HG03558 (cell line): Measurements from ENCODE around the gene RGPD5.
A peak's percentile ranks its signal among the peaks of the same experiment; 100 is the strongest.
"Not testable (repeated sequence)": the region's sequence is repeated elsewhere in the genome, so short reads cannot be mapped to it uniquely, and the experiment has no call there.

ENCODE experiments used
- ATAC-seq: cut with Tn5 transposase; IDR thresholded peaks from one replicate; pipeline ENCODE4 v1.9.1; 2021; ENCODE audit warnings: moderate number of reproducible peaks; ENCODE audit not compliant: unreplicated experiment; ENCODE audit errors: extremely low read depth

RGPD5 gene

GRCh38 chr2:109889909-109890308 is 95.8 kb downstream of the RGPD5 start:
- not testable (repeated sequence) for ATAC-seq

GRCh38 chr2:109891024-109891423 is 96.9 kb downstream of the RGPD5 start:
- ATAC-seq, result not testable (repeated sequence)

GRCh38 chr2:109893736-109894135 is 99.6 kb downstream of the RGPD5 start:
- not testable (repeated sequence) for ATAC-seq

- ATAC-seq, result not testable (repeated sequence)
Observed at GRCh38 chr2:109894141-109894540, 100.0 kb downstream of the RGPD5 start.

GRCh38 chr2:109895090-109895869 is 101.2 kb downstream of the RGPD5 start:
- ATAC-seq, result not testable (repeated sequence)

GRCh38 chr2:109896212-109896611 is 102.1 kb downstream of the RGPD5 start:
- ATAC-seq, result peak; percentile 90

- not testable (repeated sequence) for ATAC-seq
Observed at GRCh38 chr2:109897769-109898461, 103.8 kb downstream of the RGPD5 start.

GRCh38 chr2:109898462-109899336 is 104.6 kb downstream of the RGPD5 start, which contains the start of gene LIMS3:
Gene LIMS3 (plus strand): TSS chr2:109898688. CDS start chr2:109898729, 41 bp downstream.
- not testable (repeated sequence) for ATAC-seq

GRCh38 chr2:109905796-109906195 is 111.7 kb downstream of the RGPD5 start:
- ATAC-seq, result not testable (repeated sequence)
